ENCODE data around the gene HEXD. TPM values are rescaled to one million over a fixed set of nuclear protein-coding genes. Genes with fewer than 3 reads are reported as not detected.
A peak's percentile ranks its signal among the peaks of the same experiment; 100 is the strongest.

HEXD gene
- 20.9 TPM for total RNA-seq (2013)
- polyA plus RNA-seq = 10 to 100 TPM in 2 of 3 donors, 1 to 10 TPM in 1; 8.9 to 61.5 (median 12.7) TPM
- 12.3 and 16.8 TPM in 2 replicates for polyA minus RNA-seq
- total RNA-seq = 2.1 to 13.7 (median 10.2) reads per million in 11 experiments

DNA sequence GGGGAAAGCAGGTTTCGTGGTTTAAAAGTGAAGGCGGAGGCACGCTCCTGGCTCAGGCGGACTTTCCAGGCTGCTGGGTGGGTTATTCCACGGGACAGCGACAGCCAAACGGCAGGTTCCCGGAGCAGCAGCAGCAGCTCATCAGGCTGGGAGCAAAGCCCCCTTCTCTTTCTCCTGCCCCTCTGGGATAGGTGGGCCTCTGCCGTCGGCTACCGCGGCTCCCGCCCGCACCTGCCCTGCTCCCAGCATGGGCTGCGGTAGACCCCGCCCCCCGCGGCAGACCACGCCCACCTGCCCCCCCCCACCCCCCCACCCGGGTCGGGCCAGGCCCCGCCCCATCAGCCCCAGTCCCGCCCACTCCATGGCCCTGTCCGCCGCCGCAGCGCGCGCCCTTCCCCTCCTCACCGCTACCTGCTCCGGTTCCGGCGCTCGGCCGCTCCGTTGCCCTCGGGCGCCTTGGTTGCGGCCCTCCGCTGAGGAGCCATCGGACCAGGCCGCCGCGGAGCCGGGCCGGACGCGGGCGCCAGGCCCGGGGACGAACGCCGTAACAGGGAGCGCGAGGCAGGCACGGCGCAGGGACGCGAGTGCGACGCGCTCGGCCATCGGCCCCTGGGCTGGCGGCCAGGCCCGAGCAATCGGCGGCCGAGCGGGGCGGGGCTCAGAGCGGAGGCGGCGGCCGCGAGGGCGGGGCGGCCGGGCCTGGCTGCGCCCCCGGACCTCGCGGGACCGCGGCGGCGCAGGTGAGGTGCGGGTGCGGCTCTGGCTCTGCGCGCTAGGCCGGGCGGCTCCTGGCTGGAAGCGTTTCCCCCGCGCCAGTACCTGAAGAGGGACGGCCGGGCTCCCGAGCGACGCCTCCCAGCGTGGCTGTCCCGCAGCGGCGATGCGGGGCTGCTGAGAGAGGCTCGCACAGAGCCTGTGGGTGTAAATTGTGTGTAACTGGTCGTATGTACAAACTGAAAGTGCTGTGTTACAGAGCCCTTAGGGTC is at the start of gene HEXD, which contains the start of gene OGFOD3:
Gene HEXD, plus strand, starts transcription at position 347 of the 986 bp plus-strand sequence. CDS start 1,453 bp downstream, outside the sequence.
Gene OGFOD3, minus strand, starts transcription at position 586 of the 986 bp plus-strand sequence. Its CDS starts 101 bp downstream, at position 485.
- peaks cover 23% of the 10 kb centered on the region for H3K4me1 Mint-ChIP-seq
- peaks cover 32 to 37% of the 10 kb centered on the region in 2 donors for H3K36me3 Mint-ChIP-seq
- intact Hi-C loops (cut with micrococcal nuclease) = loop anchor here (1.0 to 2.0 kb wide), 2 partner anchors 32 to 33 kb away; partner anchors contain the start of gene CYBC1 (in 2 of the 2)
- Histone ChIP-seq H3K27ac (ENCODE audit: low read depth in 1 of 2, low read length in 2 of 2) (peak within 1 kb of the TSS in 1 of 2 donors; percentile 66), H3K27me3 (ENCODE audit: control insufficient read depth in 2 of 2, insufficient read depth in 2 of 2, low read length in 2 of 2) (no peaks in the 10 kb centered on the region), H3K4me3 (replicated peaks in 1 of 3; ENCODE audit: low read depth in 2 of 3, low read length in 3 of 3) (peak within 1 kb of the TSS; percentile 65 to 98 (median 96)), H3K4me2 (replicated peaks; ENCODE audit: extremely low read depth, low read length, poor library complexity, severe bottlenecking) (peak within 1 kb of the TSS; percentile 91), H3K9ac (ENCODE audit: insufficient read depth, low read length, poor library complexity, severe bottlenecking) (peak within 1 kb of the TSS; percentile 61), H2AFZ (ENCODE audit: insufficient read depth, low read depth, low read length, poor library complexity, severe bottlenecking) (peak within 1 kb of the TSS; percentile 84), H3K9me3 (replicated peaks in 1 of 2; ENCODE audit: control insufficient read depth in 1 of 2, insufficient read depth in 1 of 2, low read length in 2 of 2) (peaks cover 0 to 8% of the 10 kb centered on the region in 2 donors), H3K79me2 (ENCODE audit: insufficient read depth, low read length) (peaks cover 11% of the 10 kb centered on the region), H3K4me1 (ENCODE audit: control insufficient read depth in 1 of 2, insufficient read depth in 2 of 2, low read length in 2 of 2) (peaks cover 23 to 24% of the 10 kb centered on the region in 2 donors), H3K36me3 (replicated peaks in 1 of 2; ENCODE audit: control insufficient read depth in 1 of 2, insufficient read depth in 2 of 2, low read length in 2 of 2) (peaks cover 11 to 12% of the 10 kb centered on the region in 2 donors), H4K20me1 (ENCODE audit: insufficient read depth, low read length) (peaks cover 46% of the 10 kb centered on the region)
- H3K9me3 Mint-ChIP-seq = peaks cover 4 to 12% (median 9%) of the 10 kb centered on the region in 7 donors
- peak within 1 kb of the TSS in 4 of 7 donors; percentile 40 to 85 (median 60) for H3K27ac Mint-ChIP-seq
- WGBS (ENCODE audit: insufficient coverage) = 3% methylated on average over 89 of the region's 108 CpGs
- H3K27me3 Mint-ChIP-seq (ENCODE audit: low read depth in 3 of 3) = no peaks in the 10 kb centered on the region
- TF ChIP-seq, protein P1, sequence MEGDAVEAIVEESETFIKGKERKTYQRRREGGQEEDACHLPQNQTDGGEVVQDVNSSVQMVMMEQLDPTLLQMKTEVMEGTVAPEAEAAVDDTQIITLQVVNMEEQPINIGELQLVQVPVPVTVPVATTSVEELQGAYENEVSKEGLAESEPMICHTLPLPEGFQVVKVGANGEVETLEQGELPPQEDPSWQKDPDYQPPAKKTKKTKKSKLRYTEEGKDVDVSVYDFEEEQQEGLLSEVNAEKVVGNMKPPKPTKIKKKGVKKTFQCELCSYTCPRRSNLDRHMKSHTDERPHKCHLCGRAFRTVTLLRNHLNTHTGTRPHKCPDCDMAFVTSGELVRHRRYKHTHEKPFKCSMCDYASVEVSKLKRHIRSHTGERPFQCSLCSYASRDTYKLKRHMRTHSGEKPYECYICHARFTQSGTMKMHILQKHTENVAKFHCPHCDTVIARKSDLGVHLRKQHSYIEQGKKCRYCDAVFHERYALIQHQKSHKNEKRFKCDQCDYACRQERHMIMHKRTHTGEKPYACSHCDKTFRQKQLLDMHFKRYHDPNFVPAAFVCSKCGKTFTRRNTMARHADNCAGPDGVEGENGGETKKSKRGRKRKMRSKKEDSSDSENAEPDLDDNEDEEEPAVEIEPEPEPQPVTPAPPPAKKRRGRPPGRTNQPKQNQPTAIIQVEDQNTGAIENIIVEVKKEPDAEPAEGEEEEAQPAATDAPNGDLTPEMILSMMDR (IDR thresholded peaks at IDR 0.05) = no peak
- peak within 1 kb of the TSS; percentile 85 to 90 for H3K4me3 Mint-ChIP-seq
- DNase-seq = peak; percentile 73 to 75 (median 75)

- Histone ChIP-seq H3K27me3 (ENCODE audit: control insufficient read depth in 2 of 2, insufficient read depth in 2 of 2, low read length in 2 of 2) (peaks cover 24 to 49% of the 10 kb centered on the region in 2 donors), H3K27ac (ENCODE audit: low read depth in 1 of 2, low read length in 2 of 2) (no peak overlapping the region), H3K4me2 (replicated peaks; ENCODE audit: extremely low read depth, low read length, poor library complexity, severe bottlenecking) (no peak overlapping the region), H3K79me2 (ENCODE audit: insufficient read depth, low read length) (no peaks in the 10 kb centered on the region), H2AFZ (ENCODE audit: insufficient read depth, low read depth, low read length, poor library complexity, severe bottlenecking) (no peak overlapping the region), H3K9me3 (replicated peaks in 1 of 2; ENCODE audit: control insufficient read depth in 1 of 2, insufficient read depth in 1 of 2, low read length in 2 of 2) (peaks cover 0 to 7% of the 10 kb centered on the region in 2 donors), H3K4me3 (replicated peaks in 1 of 3; ENCODE audit: low read depth in 2 of 3, low read length in 3 of 3) (no peak overlapping the region), H3K9ac (ENCODE audit: insufficient read depth, low read length, poor library complexity, severe bottlenecking) (no peak overlapping the region), H3K4me1 (ENCODE audit: control insufficient read depth in 1 of 2, insufficient read depth in 2 of 2, low read length in 2 of 2) (peaks cover 4 to 13% of the 10 kb centered on the region in 2 donors), H3K36me3 (replicated peaks in 1 of 2; ENCODE audit: control insufficient read depth in 1 of 2, insufficient read depth in 2 of 2, low read length in 2 of 2) (no peaks in the 10 kb centered on the region), H4K20me1 (ENCODE audit: insufficient read depth, low read length) (no peaks in the 10 kb centered on the region)
- Mint-ChIP-seq H3K36me3 (peaks cover 0 to 1% of the 10 kb centered on the region in 2 donors), H3K27me3 (ENCODE audit: low read depth in 3 of 3) (peaks cover 40 to 66% (median 55%) of the 10 kb centered on the region in 3 donors), H3K4me3 (peak overlapping the region in 1 of 2 donors; percentile 42), H3K27ac (no peak overlapping the region), H3K4me1 (peaks cover 13% of the 10 kb centered on the region), H3K9me3 (peaks cover 0 to 11% (median 5%) of the 10 kb centered on the region in 7 donors)
- intact Hi-C loops (cut with micrococcal nuclease) = no loop called here
- 80% methylated on average over 2 of the region's 7 CpGs for WGBS (ENCODE audit: insufficient coverage)
- TF ChIP-seq, protein P1 (IDR thresholded peaks at IDR 0.05) = no peak
- no peak for DNase-seq
Measured at GRCh38 chr17:82369211-82369610, 48.9 kb upstream of the HEXD start.
